Lower leg skin (tissue), 4 donors: ENCODE results near the gene CCDC127. TPM values are rescaled to one million over a fixed set of nuclear protein-coding genes. Genes with fewer than 3 reads are reported as not detected.
A peak's percentile ranks its signal among the peaks of the same experiment; 100 is the strongest.

Experiments used
- DNase-seq, 2 donors: peaks; one replicate each; pipeline ENCODE4 v3.0.0-alpha.2; 2019; ENCODE audit warnings: low spot score in 2 of 2
- H3K4me3 ChIP-seq: fragments of 200-600 bp; sonication (generic); 2 replicates; pipeline ENCODE4 v1.5.1; 2017; ENCODE audit warnings: mild to moderate bottlenecking, low read depth; ENCODE audit not compliant: poor library complexity, severe bottlenecking
- POLR2A ChIP-seq, 2 donors: fragments of 450-650 bp; IDR thresholded peaks; one replicate each; pipeline ENCODE4 v1.6.1; 2016 to 2017; ENCODE audit warnings: antibody characterized with exemption in 2 of 2, mild to moderate bottlenecking in 1 of 2, moderate library complexity in 1 of 2
- WGBS, 2 donors: methylation state at CpG; one replicate each; pipeline ENCODE4 v1.1.5; 2018; 5-methylcytosine and 5-hydroxymethylcytosine counted together
- intact Hi-C: fragments of 100-400 bp; cut with DNase I; formaldehyde crosslinking; loops from one replicate; pipeline ENCODE4 v1.15.0; 2023; ENCODE audit warnings: low total_unique reads
- total RNA-seq, 4 donors: library from RNA; depleted of rRNA; stranded (reverse); fragments of >200 nt; gene quantifications; one replicate each; pipeline ENCODE4 v1.1.0, GENCODE V29; 2016
- TF ChIP-seq, protein P1 (sequence below), 3 donors: fragments of 450-650 bp; IDR thresholded peaks; one replicate each; pipeline ENCODE4 v1.5.1; 2016; ENCODE audit warnings: antibody characterized with exemption in 3 of 3, mild to moderate bottlenecking in 3 of 3, moderate library complexity in 2 of 3

CCDC127 gene
- total RNA-seq, 4 donors from 2014 or later = 3.0 to 6.2 (median 4.6) TPM

DNA sequence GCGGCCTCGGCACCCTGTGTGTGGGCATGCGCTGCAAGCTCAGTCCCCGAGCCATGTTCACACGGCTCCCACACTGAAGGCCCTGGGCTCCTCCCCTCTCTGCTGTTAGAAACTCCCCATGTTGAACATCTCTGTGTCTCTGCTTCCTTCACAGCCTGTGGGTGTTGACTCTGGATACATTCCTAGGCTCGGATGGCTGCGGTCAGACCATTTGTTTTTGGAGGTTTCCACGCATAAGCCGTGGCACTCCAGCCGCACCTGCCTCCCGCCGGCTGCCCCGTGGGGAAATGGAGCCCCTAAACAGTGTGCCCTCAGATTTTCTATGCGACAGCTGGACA, 57.8 kb downstream of the CCDC127 start:
- TF ChIP-seq, protein P1, sequence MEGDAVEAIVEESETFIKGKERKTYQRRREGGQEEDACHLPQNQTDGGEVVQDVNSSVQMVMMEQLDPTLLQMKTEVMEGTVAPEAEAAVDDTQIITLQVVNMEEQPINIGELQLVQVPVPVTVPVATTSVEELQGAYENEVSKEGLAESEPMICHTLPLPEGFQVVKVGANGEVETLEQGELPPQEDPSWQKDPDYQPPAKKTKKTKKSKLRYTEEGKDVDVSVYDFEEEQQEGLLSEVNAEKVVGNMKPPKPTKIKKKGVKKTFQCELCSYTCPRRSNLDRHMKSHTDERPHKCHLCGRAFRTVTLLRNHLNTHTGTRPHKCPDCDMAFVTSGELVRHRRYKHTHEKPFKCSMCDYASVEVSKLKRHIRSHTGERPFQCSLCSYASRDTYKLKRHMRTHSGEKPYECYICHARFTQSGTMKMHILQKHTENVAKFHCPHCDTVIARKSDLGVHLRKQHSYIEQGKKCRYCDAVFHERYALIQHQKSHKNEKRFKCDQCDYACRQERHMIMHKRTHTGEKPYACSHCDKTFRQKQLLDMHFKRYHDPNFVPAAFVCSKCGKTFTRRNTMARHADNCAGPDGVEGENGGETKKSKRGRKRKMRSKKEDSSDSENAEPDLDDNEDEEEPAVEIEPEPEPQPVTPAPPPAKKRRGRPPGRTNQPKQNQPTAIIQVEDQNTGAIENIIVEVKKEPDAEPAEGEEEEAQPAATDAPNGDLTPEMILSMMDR (IDR thresholded peaks at IDR 0.05) = no peak
- TF ChIP-seq POLR2A (IDR thresholded peaks at IDR 0.05) = no peak
- no peak overlapping the region for H3K4me3 ChIP-seq
- WGBS, 2 donors = 84 to 87% methylated on average over 14 of the region's 14 CpGs
- intact Hi-C loops = no loop called here
- peak in 1 of 2 donors; percentile 76 for DNase-seq

DNA sequence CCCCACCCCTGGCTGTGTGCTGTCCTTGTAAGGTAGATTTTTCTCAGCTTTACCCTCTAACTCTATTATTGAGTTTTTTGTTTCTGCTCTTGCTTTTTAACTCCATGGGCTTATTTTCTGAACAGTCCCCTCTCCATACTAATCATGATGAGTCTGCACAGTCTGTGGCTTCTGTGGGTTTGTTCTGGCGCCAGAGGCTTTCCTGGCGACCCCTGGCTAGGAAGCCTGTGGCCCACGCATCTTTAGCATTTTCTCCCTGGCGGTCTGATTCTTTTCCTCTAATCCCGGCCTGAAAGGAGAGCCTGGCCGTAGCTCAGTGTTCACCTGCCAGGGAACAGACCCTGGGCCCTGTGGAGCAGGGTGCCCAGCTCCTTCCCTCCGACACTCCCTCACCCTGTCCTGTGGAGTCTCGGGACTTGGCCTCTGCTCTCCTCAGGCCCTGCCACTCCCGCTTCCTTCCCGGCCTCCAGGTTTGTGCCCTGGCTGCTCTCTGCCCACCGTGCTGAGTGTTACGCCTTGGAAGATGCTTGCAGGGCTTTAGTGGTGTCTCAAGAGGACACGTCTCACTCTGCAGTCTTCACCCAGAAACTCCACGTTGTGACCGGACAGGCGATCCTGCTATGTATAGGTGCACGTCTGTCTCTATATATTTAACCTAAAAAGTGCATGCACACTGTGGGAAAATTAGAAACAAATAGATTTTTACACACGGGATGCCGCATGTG, 58.3 kb downstream of the CCDC127 start:
- WGBS, 2 donors = 71 to 74% methylated on average over 19 of the region's 19 CpGs
- peak in 1 of 2 donors; percentile 64 for DNase-seq
- H3K4me3 ChIP-seq = no peak overlapping the region
- TF ChIP-seq, protein P1 (IDR thresholded peaks at IDR 0.05) = no peak
- no peak for TF ChIP-seq POLR2A (IDR thresholded peaks at IDR 0.05)
- intact Hi-C loops = no loop called here

DNA sequence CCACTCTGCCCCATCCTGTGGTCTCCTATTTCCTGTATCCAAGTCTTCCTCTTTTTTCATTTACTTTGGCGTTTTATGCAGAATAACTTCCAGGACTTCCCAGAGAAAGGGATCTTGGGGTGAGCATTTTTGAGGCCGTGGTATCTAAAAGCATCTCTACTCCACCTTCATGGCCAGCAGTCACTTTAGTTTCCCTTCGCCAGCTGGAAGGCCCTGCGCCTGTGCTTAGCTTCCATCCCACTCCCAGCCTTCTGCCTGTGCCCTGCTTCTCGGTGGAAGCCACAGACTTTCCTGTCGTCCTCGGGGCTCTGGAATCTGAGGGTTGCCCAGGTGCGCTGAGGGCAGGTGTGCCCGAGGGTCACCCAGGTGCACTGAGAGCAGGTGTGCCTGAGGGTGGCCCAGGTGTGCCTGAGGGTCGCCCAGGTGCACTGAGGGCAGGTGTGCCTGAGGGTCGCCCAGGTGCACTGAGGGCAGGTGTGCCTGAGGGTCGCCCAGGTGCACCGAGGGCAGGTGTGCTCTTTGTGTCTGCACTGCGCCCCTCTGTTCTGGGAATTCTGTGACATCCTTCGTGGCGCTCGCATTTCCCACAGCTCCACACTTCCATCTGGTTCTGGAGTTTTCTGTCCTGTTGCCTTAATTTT, 59.0 kb downstream of the CCDC127 start:
- intact Hi-C loops = no loop called here
- TF ChIP-seq, protein P1 (IDR thresholded peaks at IDR 0.05) = no peak
- TF ChIP-seq POLR2A (IDR thresholded peaks at IDR 0.05) = no peak
- WGBS, 2 donors = 75 to 84% methylated on average over 13 to 17 of the region's 17 CpGs
- peak in 1 of 2 donors; percentile 34 for DNase-seq
- H3K4me3 ChIP-seq = no peak overlapping the region

DNA sequence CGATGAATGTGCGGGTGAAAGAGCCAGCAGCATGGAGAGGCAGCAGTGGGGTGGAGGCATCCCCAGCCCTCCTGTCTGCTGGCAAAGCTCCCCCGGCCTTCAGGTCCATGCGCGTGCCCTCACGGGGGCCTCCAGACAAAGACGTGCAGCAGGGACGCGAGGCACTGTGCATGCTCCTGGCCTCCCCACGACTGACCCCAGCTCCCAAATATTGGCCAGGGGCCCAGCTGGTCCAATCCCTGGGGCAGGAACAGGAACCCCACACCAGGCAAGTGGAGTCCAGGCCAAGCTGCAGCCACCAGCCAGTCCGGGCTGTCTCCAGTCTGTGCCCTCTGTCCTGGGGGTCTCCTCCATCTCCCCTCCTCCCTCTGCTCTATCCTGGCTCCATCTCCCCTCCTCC, 60.2 kb downstream of the CCDC127 start:
- intact Hi-C loops = no loop called here
- DNase-seq = peak in 1 of 2 donors; percentile 62
- TF ChIP-seq, protein P1 (IDR thresholded peaks at IDR 0.05) = no peak
- TF ChIP-seq POLR2A (IDR thresholded peaks at IDR 0.05) = no peak
- WGBS, 2 donors = 83 to 85% methylated on average over 11 of the region's 11 CpGs
- no peak overlapping the region for H3K4me3 ChIP-seq

DNA sequence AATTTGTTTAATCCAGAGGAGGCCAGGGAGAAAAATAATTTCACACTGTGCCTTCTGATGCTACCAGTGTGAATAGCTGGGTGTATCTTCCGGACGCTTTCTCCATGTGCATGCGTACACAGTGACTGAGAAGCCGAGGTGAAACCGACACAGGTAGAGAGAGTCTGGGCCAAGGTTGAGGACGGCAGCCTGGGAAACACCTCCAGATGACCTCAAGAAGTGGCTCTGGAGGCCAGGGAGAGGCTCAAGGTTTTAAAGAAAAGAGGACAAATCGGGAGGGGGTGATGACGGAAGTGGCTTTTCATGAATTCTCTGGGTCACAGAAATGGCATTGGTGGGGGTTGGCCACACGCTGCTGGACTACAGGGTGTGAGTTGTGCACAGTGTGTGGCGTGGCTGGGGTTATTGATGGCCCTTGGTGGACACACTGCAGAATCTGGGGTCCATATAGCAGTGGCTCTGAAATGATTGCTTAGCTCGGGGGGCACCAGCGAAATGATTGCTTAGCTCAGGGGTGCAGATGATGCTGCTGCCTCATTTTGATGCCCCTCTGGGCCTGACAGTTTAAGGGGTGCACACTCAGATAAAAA, 60.7 kb downstream of the CCDC127 start:
- peak in 1 of 2 donors; percentile 58 for DNase-seq
- WGBS, 2 donors = 90 to 93% methylated on average over 12 of the region's 12 CpGs
- no peak overlapping the region for H3K4me3 ChIP-seq
- intact Hi-C loops = no loop called here
- TF ChIP-seq POLR2A (IDR thresholded peaks at IDR 0.05) = no peak
- TF ChIP-seq, protein P1 (IDR thresholded peaks at IDR 0.05) = no peak
